Peyer's patch (tissue), 4 donors: ENCODE results near the gene PLA2G4B. TPM values are rescaled to one million over a fixed set of nuclear protein-coding genes. Genes with fewer than 3 reads are reported as not detected.

Experiments
- DNase-seq, 3 donors: peaks; one replicate each; pipeline ENCODE4 v3.0.0-alpha.2; 2017 to 2019
- H3K27ac ChIP-seq, 4 donors: fragments of 200-600 bp; sonication (generic); one replicate each; pipeline ENCODE4 v1.5.1; 2016 to 2019
- H3K27me3 ChIP-seq, 2 donors: fragments of 200-600 bp; sonication (generic); one replicate each; pipeline ENCODE4 v1.5.1; 2019
- H3K36me3 ChIP-seq, 3 donors: fragments of 200-600 bp; sonication (generic); one replicate each; pipeline ENCODE4 v1.5.1; 2016 to 2019
- H3K4me1 ChIP-seq, 4 donors: fragments of 200-600 bp; sonication (generic); one replicate each; pipeline ENCODE4 v1.5.1; 2016 to 2019
- H3K4me3 ChIP-seq, 4 donors: fragments of 200-600 bp; sonication (generic); 1 replicate in 3 of 4; 2 replicates in 1 of 4; pipeline ENCODE4 v1.5.1; 2016 to 2019; ENCODE audit warnings: mild to moderate bottlenecking in 1 of 4
- H3K9me3 ChIP-seq, 4 donors: fragments of 200-600 bp; sonication (generic); one replicate each; pipeline ENCODE4 v1.5.1; 2016 to 2019; ENCODE audit warnings: mild to moderate bottlenecking in 1 of 4
- CTCF ChIP-seq, 6 experiments: fragments of 450-650 bp in 4 of 6; fragments of 200-600 bp in 2 of 6; sonication (generic) in 1 of 6; IDR thresholded peaks; one replicate each; pipeline ENCODE4 v1.5.1; 2017 to 2019; ENCODE audit warnings: antibody characterized with exemption in 6 of 6, mild to moderate bottlenecking in 3 of 6, moderate library complexity in 1 of 6
- POLR2A ChIP-seq, 2 donors: fragments of 450-650 bp; IDR thresholded peaks; one replicate each; pipeline ENCODE4 v1.5.1; 2017; ENCODE audit warnings: antibody characterized with exemption in 2 of 2, mild to moderate bottlenecking in 2 of 2, moderate library complexity in 2 of 2
- total RNA-seq, 4 donors: library from RNA; depleted of rRNA; stranded (reverse); fragments of >200 nt; gene quantifications; one replicate each; pipeline ENCODE4 v1.1.0, GENCODE V29; 2016

Gene PLA2G4B
- total RNA-seq, 4 donors from 2014 or later: 7.2 to 15.3 (median 13.3) TPM

- DNase-seq: no peak
Measured at GRCh38 chr15:41866263-41866703, 27.6 kb downstream of the PLA2G4B start.

GRCh38 chr15:41866872-41867579 lies 28.4 kb downstream of the PLA2G4B start:
- no peak overlapping the region for H3K4me3 ChIP-seq
- no peaks in the 10 kb centered on the region for H3K4me1 ChIP-seq
- no peak for DNase-seq
- TF ChIP-seq POLR2A (IDR thresholded peaks at IDR 0.05): no peak
- H3K27ac ChIP-seq: no peak overlapping the region
- no peaks in the 10 kb centered on the region for H3K27me3 ChIP-seq
- no peaks in the 10 kb centered on the region for H3K36me3 ChIP-seq
- H3K9me3 ChIP-seq: no peaks in the 10 kb centered on the region

More at GRCh38 chr15:41866263-41866703, 27.6 kb downstream of the PLA2G4B start:
- Histone ChIP-seq H3K27me3 (no peaks in the 10 kb centered on the region), H3K4me3 (no peak overlapping the region), H3K36me3 (no peaks in the 10 kb centered on the region), H3K9me3 (no peaks in the 10 kb centered on the region), H3K27ac (no peak overlapping the region), H3K4me1 (no peaks in the 10 kb centered on the region)
- TF ChIP-seq POLR2A (IDR thresholded peaks at IDR 0.05): no peak
- TF ChIP-seq CTCF (IDR thresholded peaks at IDR 0.05): no peak

GRCh38 chr15:41868321-41868720 lies 29.7 kb downstream of the PLA2G4B start:
- DNase-seq: no peak
- Histone ChIP-seq H3K27me3 (no peaks in the 10 kb centered on the region), H3K27ac (no peak overlapping the region), H3K4me1 (no peaks in the 10 kb centered on the region), H3K4me3 (no peak overlapping the region), H3K36me3 (no peaks in the 10 kb centered on the region), H3K9me3 (no peaks in the 10 kb centered on the region)
- TF ChIP-seq CTCF (IDR thresholded peaks at IDR 0.05) (no peak), POLR2A (IDR thresholded peaks at IDR 0.05) (no peak)

- Histone ChIP-seq H3K4me3 (no peak overlapping the region), H3K27me3 (no peaks in the 10 kb centered on the region), H3K27ac (no peak overlapping the region), H3K4me1 (no peaks in the 10 kb centered on the region), H3K36me3 (no peaks in the 10 kb centered on the region), H3K9me3 (no peaks in the 10 kb centered on the region)
- TF ChIP-seq POLR2A (IDR thresholded peaks at IDR 0.05) (no peak), CTCF (IDR thresholded peaks at IDR 0.05) (no peak)
- DNase-seq: no peak
Measured at GRCh38 chr15:41869770-41870688, 31.4 kb downstream of the PLA2G4B start.

GRCh38 chr15:41870689-41871081 lies 32.0 kb downstream of the PLA2G4B start:
- no peaks in the 10 kb centered on the region for H3K4me1 ChIP-seq
- no peak overlapping the region for H3K4me3 ChIP-seq
- no peaks in the 10 kb centered on the region for H3K9me3 ChIP-seq
- H3K27ac ChIP-seq: no peak overlapping the region
- no peaks in the 10 kb centered on the region for H3K36me3 ChIP-seq
- DNase-seq: no peak
- TF ChIP-seq POLR2A (IDR thresholded peaks at IDR 0.05) (no peak), CTCF (IDR thresholded peaks at IDR 0.05) (no peak)
- no peaks in the 10 kb centered on the region for H3K27me3 ChIP-seq
